Measurements from ENCODE around the gene CLDN9. TPM values are rescaled to one million over a fixed set of nuclear protein-coding genes. Genes with fewer than 3 reads are reported as not detected.
A peak's percentile ranks its signal among the peaks of the same experiment; 100 is the strongest.

CLDN9 gene
- total and polyA plus RNA-seq, 9 of the 15 experiments (the other 6 are each of a cell fraction or from before 2014, with no cell fraction given): 0.12 to 0.44 (median 0.22) TPM; not detected in 4

GRCh38 chr16:2963723-2964474 is 48.8 kb upstream of the CLDN9 start, which contains the start of gene KREMEN2 (continued):
- no peak for TF ChIP-seq NR0B1 (IDR thresholded peaks at IDR 0.05; ENCODE audit: partially characterized antibody)
- TF ChIP-seq POLR3A (IDR thresholded peaks at IDR 0.05; ENCODE audit: borderline replicate concordance, extremely low read depth, insufficient read depth, insufficient read length): no peak
- TF ChIP-seq GATAD2A (IDR thresholded peaks at IDR 0.05): no peak
- TF ChIP-seq RBM14 (IDR thresholded peaks at IDR 0.05; ENCODE audit: borderline replicate concordance, insufficient read depth, low read depth, low read length): no peak
- TF ChIP-seq POLR3G (IDR thresholded peaks at IDR 0.05; ENCODE audit: extremely low read depth, insufficient read length, insufficient replicate concordance): no peak
- no peak for TF ChIP-seq NCOA2 (IDR thresholded peaks at IDR 0.05; ENCODE audit: partially characterized antibody in 2 of 2)
- no peak for TF ChIP-seq TRIM25 (IDR thresholded peaks at IDR 0.05; ENCODE audit: borderline replicate concordance)
- TF ChIP-seq KAT7 (CRISPR knock-in tag; IDR thresholded peaks at IDR 0.05; ENCODE audit: borderline replicate concordance): no peak; the same call in 1 of the 2 replicates
- TF ChIP-seq DMBX1 (CRISPR knock-in tag; IDR thresholded peaks at IDR 0.05; ENCODE audit: borderline replicate concordance): no peak
- TF ChIP-seq IRF9 (tag; IDR thresholded peaks at IDR 0.05): no peak
- no peak for TF ChIP-seq FOXP1 (CRISPR knock-in tag; IDR thresholded peaks at IDR 0.05)
- TF ChIP-seq KDM2B (CRISPR knock-in tag; IDR thresholded peaks at IDR 0.05): no peak
- peak; percentile 59; the same call in 1 of the 2 replicates for TF ChIP-seq MXI1 (IDR thresholded peaks at IDR 0.05; ENCODE audit: low read depth, low read length)
- no peak for TF ChIP-seq NCOR1 (IDR thresholded peaks at IDR 0.05)
- no peak for TF ChIP-seq ZNF140 (CRISPR knock-in tag; IDR thresholded peaks at IDR 0.05)
- no peak for TF ChIP-seq NCOA1 (IDR thresholded peaks at IDR 0.05; ENCODE audit: low read depth)
- no peak for TF ChIP-seq ZC3H11A (IDR thresholded peaks at IDR 0.05; ENCODE audit: low read depth, low read length)
- no peak for TF ChIP-seq RB1 (IDR thresholded peaks at IDR 0.05; ENCODE audit: low read depth)
